NT2/D1 (cell line): Measurements from ENCODE around the gene AGMO.

Experiments
- YY1 ChIP-seq: IDR thresholded peaks from 2 replicates; pipeline ENCODE4 v1.6.1; 2011; ENCODE audit not compliant: insufficient read length, insufficient read depth
- ZNF274 ChIP-seq: IDR thresholded peaks from 2 replicates; pipeline ENCODE4 v1.6.1; 2011; ENCODE audit warnings: mild to moderate bottlenecking, low read depth, low read length

DNA sequence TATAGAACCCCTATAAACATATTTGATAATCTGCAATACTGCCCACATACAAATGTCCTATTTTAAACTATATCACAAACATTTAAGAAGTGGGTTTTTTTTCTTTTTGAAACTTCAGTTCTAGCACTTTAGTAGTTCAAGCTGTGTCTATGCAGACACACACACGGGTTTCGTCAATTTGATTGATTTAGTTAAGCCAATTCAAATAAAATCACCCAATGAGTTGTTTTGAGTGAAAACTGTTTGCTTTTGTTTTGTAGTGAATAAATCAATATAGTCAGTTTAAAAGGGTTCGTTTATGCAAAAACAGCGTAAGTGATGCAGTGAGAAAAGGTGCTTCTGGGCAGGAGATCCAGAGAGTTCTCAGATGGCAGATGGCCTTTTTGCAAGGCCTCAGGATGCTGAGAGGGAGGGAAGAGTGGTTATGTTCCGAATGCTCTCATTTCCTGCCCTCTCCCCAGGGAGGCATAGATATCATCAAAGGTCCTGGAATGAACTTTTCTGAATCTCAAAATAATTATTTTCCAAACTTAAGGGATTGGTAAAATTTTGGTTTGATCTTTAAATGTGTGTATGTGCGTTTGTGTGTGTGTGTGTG, 102.7 kb downstream of the AGMO start:
- TF ChIP-seq ZNF274: no peak
- no peak for TF ChIP-seq YY1
